Choroid plexus epithelial cell (primary cell): Measurements from ENCODE around the gene ARRB1.
"Not testable (repeated sequence)": the region's sequence is repeated elsewhere in the genome, so short reads cannot be mapped to it uniquely, and the experiment has no call there.

Source experiments
- DNase-seq: peaks from one replicate; pipeline ENCODE4 v3.0.0-alpha.2; 2010; ENCODE audit warnings: low read depth
- H3K4me3 ChIP-seq: 2 replicates; pipeline ENCODE4 v1.5.1; 2011; ENCODE audit warnings: low read depth, mild to moderate bottlenecking, control low read depth, low read length, moderate library complexity
- CTCF ChIP-seq: conservative IDR thresholded peaks from 2 replicates; pipeline ENCODE4 v1.5.1; 2011; ENCODE audit warnings: low read depth, mild to moderate bottlenecking, control low read depth, inconsistent platforms, low read length, moderate library complexity

Gene ARRB1

GRCh38 chr11:75371949-75372876 lies 20.8 kb upstream of the ARRB1 start:
- TF ChIP-seq CTCF = no peak
- no peak overlapping the region for H3K4me3 ChIP-seq

DNA sequence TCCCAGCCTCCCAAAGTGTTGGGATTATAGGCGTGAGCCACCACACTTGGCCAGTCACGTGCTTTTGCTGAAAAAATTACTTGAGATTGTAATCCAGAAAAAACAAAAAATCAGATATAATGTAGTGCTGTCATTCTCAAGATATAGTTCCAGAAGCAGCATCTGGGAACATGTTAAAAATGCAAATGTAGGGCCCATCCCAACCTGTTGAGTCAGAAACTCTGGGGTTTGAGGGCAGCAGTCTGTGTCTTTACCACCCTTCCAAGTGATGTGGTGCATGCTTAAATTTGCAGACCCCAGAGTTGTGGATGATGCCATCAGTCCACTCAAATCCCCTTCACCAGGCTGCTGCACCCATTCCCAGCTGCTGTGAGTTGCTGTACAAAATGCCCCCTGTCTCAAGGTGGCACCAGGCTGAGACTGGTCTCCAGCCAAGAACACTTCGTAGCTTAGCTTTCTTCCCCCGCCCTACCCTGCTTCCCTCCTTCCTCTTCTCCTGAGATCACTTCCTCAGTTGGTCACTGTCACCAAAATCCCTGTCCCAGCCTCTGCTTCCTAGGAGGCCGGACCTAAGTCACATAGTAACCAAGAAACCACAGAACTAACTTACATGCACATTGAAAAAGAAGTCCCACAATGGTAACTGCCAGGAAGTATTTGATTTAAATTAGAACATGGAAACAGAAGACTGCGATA lies 18.2 kb upstream of the ARRB1 start:
- no peak for DNase-seq
- TF ChIP-seq CTCF = no peak
- no peak overlapping the region for H3K4me3 ChIP-seq

More at GRCh38 chr11:75371949-75372876, 20.8 kb upstream of the ARRB1 start:
- no peak for DNase-seq

DNA sequence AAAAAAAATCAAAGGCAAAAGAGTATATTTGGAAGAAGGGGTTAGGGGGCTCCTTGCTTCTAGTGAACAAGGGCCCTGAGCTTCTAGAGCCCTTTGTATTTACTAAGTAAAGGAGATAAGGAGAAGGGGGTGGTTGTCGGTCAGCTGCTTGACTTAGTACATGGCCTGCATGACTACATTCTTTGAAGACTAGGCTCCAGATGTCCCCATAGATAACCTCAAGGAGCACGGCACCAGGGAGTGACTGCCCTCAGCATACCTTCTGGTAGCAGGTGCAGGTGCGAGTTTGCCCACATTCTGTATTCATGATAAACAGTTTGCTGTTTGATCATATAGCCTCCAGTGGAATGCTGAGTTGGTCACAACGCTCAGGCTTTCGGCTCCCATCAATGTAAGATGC lies 15.4 kb upstream of the ARRB1 start:
- not testable (repeated sequence) for H3K4me3 ChIP-seq, DNase-seq

GRCh38 chr11:75365711-75366181 lies 14.3 kb upstream of the ARRB1 start:
- peak; percentile 79 for DNase-seq
- no peak for TF ChIP-seq CTCF
- no peak overlapping the region for H3K4me3 ChIP-seq

DNA sequence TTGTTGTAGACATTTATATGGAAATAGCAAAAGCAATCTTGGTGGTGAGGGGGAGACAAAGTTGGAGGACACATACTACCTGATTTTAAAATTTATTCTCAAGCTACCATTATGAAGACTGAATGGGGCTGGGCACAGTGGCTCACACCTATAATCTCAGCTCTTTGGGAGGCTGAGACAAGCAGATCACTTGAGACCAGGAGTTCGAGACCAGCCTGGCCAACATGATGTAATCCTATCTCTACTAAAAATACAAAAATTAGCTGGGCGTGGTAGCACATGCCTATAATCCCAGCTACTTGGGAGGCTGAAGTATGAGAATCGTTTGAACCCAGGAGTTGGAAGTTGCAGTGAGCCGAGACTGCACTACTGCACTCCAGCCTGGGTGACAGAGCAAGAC lies 10.8 kb upstream of the ARRB1 start:
- DNase-seq, H3K4me3 ChIP-seq: not testable (repeated sequence)

GRCh38 chr11:75356613-75357012 lies 5.2 kb upstream of the ARRB1 start:
- TF ChIP-seq CTCF = no peak
- no peak overlapping the region for H3K4me3 ChIP-seq
- no peak for DNase-seq

DNA sequence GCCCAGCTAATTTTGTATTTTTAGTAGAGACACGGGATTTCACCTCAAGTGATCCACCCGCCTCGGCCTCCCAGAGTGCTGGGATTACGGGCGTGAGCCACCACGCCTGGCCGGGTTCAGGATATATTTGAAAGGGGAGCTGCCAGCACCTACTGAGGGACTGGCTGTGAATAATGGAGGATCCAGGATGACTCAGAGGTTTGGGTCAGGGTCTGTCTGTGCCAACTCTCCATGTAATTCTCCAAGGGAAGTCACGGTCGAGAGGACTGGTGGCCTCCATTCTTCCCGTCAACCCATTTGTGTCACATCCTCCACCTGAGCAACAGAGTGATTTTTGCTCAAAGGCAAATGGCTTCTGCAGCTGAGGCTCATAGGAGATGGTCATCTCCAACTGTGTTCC lies 3.6 kb upstream of the ARRB1 start:
- DNase-seq = no peak
- TF ChIP-seq CTCF = no peak
- no peak overlapping the region for H3K4me3 ChIP-seq
